Kidney epithelial cell (primary cell): ENCODE results near the gene SLIT1. TPM values are rescaled to one million over a fixed set of nuclear protein-coding genes. Genes with fewer than 3 reads are reported as not detected.

Experiments used
- DNase-seq: peaks from one replicate; pipeline ENCODE4 v3.0.0-alpha.2; 2010; ENCODE audit warnings: low read depth
- H3K27me3 ChIP-seq: 2 replicates; pipeline ENCODE4 v1.6.0; 2011; ENCODE audit warnings: low read length; ENCODE audit not compliant: control insufficient read depth, insufficient read depth
- H3K36me3 ChIP-seq: 2 replicates; pipeline ENCODE4 v1.5.1; 2011; ENCODE audit warnings: low read length; ENCODE audit not compliant: control insufficient read depth, insufficient read depth
- H3K4me3 ChIP-seq: 2 replicates; pipeline ENCODE4 v1.5.1; 2011; ENCODE audit warnings: low read depth, mild to moderate bottlenecking, control low read depth, low read length
- total RNA-seq: library from RNA; depleted of rRNA; stranded (reverse); fragments of >200 nt; gene quantifications from 2 replicates; pipeline ENCODE4 v1.2.3, GENCODE V29; 2015
- TF ChIP-seq, protein P1 (sequence below): IDR thresholded peaks from 2 replicates; pipeline ENCODE4 v1.5.1; 2011; ENCODE audit warnings: mild to moderate bottlenecking, moderate library complexity, low read length, control low read depth, inconsistent platforms; ENCODE audit not compliant: insufficient read depth, poor library complexity, severe bottlenecking

SLIT1 gene
- total RNA-seq, 1 donor from 2014 or later, result 0.17 TPM

GRCh38 chr10:97207756-97208346 is 22.1 kb upstream of the SLIT1 start:
- Histone ChIP-seq H3K36me3 (no peaks in the 10 kb centered on the region), H3K4me3 (no peak overlapping the region), H3K27me3 (no peaks in the 10 kb centered on the region)
- no peak for DNase-seq
- TF ChIP-seq, protein P1, sequence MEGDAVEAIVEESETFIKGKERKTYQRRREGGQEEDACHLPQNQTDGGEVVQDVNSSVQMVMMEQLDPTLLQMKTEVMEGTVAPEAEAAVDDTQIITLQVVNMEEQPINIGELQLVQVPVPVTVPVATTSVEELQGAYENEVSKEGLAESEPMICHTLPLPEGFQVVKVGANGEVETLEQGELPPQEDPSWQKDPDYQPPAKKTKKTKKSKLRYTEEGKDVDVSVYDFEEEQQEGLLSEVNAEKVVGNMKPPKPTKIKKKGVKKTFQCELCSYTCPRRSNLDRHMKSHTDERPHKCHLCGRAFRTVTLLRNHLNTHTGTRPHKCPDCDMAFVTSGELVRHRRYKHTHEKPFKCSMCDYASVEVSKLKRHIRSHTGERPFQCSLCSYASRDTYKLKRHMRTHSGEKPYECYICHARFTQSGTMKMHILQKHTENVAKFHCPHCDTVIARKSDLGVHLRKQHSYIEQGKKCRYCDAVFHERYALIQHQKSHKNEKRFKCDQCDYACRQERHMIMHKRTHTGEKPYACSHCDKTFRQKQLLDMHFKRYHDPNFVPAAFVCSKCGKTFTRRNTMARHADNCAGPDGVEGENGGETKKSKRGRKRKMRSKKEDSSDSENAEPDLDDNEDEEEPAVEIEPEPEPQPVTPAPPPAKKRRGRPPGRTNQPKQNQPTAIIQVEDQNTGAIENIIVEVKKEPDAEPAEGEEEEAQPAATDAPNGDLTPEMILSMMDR, result no peak

DNA sequence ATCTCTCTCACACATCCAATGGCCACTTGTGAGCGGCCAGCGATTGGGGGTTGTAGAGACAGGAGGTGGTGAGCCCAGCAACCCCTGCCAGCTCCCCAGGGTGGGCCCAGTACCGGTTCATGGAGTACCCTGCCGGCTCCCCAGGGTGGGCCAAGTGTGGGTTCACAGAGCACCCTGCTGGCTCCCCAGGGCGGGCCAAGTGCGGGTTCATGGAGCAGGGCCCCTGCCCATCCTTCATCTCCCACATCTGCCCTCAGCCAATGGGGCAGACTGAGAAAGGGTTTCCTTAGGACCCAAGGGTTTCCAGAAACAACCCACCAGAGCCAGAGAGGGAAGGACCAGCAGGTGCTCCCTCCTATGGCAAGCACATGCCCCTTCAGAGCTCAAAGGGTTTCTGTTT is 21.4 kb upstream of the SLIT1 start:
- H3K27me3 ChIP-seq, result no peaks in the 10 kb centered on the region
- no peak for DNase-seq
- TF ChIP-seq, protein P1, result no peak
- H3K36me3 ChIP-seq, result no peaks in the 10 kb centered on the region
- no peak overlapping the region for H3K4me3 ChIP-seq

DNA sequence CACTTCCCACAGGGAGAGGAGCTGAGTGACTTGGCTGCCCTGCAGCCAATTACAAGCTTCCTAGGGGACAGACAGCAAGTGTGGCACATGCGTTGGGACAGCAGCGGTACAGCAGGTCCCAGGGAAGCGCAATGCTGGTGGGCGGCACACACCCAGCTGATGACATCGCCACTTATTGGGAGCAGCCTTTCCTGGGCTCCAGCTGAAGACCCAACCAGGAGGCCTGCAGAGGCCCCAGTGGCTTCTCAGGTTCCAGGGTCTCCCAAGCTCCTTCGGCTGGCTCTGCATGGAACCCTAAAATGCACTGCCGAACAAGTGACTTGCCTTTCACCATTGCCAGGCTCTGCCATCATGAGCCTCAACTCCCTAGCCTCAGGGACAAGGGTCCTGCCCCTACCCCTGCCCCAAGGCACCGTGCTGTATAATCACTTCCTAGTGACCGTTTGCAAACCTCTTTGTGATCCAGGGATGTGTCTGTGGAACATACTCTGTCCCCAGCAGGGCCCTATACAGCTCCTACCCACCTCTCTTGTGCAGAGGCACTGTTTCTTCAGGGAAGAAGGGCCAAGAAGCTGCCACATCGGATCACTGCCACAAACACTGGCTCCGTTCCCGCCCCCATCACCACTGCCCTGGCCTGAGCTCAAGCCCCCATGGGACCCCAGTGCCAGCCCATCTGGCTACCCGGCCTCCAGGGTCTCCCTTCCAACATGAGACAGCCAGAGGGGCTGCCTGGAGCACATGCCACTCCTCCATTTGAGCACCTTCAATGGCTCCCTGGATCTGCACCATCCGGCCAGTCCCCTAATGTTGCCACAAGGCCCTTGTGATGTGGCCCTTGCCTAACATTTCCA is 19.3 kb upstream of the SLIT1 start:
- H3K4me3 ChIP-seq, result no peak overlapping the region
- no peak for DNase-seq
- H3K27me3 ChIP-seq, result no peaks in the 10 kb centered on the region
- no peaks in the 10 kb centered on the region for H3K36me3 ChIP-seq
- TF ChIP-seq, protein P1, result no peak

DNA sequence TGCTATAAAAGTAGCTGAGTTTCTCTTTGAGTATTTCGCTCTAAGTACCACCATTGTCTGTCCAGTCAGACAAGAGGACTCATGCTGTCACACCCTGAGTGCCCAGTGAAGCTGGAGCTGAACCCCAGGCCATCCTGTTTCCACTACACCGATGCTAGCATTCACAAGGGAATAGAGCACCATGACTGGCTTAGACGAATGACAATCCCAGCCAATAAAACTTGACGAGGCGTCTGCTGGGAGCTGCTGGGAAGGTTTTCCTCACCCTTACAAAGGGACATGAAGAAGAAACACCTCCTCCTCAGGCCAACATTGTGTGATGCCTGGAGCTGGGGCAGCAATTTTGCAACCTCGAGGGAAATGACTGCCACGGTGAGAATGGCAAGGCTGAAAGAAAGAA is 17.5 kb upstream of the SLIT1 start:
- H3K27me3 ChIP-seq, result peaks cover 3% of the 10 kb centered on the region
- H3K4me3 ChIP-seq, result no peak overlapping the region
- H3K36me3 ChIP-seq, result no peaks in the 10 kb centered on the region
- TF ChIP-seq, protein P1, result no peak
- no peak for DNase-seq

GRCh38 chr10:97200616-97201015 is 14.9 kb upstream of the SLIT1 start:
- no peaks in the 10 kb centered on the region for H3K36me3 ChIP-seq
- TF ChIP-seq, protein P1, result no peak
- no peak for DNase-seq
- H3K27me3 ChIP-seq, result peaks cover 10% of the 10 kb centered on the region
- H3K4me3 ChIP-seq, result no peak overlapping the region

DNA sequence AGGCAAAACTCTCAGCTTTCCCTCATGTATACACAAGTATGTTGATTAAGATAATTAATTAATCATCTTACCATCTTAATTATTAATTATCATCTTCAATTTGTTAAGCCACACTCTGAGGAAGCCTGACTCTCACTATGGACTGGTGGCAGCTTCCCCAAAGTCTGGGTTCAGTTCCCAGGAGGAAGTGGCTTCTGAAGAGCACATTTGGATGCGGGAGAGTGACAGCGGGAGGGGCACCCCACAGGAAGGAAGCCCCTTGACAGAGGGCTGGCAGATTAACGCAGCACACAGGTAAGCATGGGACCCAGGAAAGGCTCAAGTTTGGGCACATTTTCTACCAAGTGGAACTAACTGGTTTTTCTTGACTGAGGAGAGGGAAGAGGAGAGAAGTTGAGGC is 13.4 kb upstream of the SLIT1 start:
- DNase-seq, result no peak
- peaks cover 13% of the 10 kb centered on the region for H3K27me3 ChIP-seq

More for the DNA sequence above, 13.4 kb upstream of the SLIT1 start:
- H3K4me3 ChIP-seq, result no peak overlapping the region
- TF ChIP-seq, protein P1, result no peak
- H3K36me3 ChIP-seq, result no peaks in the 10 kb centered on the region
